Liver (tissue), 9 donors: ENCODE measurements around the gene ABCA13. TPM values are rescaled to one million over a fixed set of nuclear protein-coding genes. Genes with fewer than 3 reads are reported as not detected.

Experiments used
- DNase-seq: peaks from one replicate; pipeline ENCODE4 v3.0.0-alpha.2; 2017; ENCODE audit warnings: low spot score
- H3K27ac ChIP-seq, 2 donors: one replicate each; pipeline ENCODE4 v1.7.0; 2013; ENCODE audit warnings: inconsistent platforms in 2 of 2, low read length in 2 of 2, control low read depth in 1 of 2, low read depth in 1 of 2, mild to moderate bottlenecking in 1 of 2
- H3K27me3 ChIP-seq, 4 donors: one replicate each; pipeline versions ENCODE4 v1.6.1 to v1.7.0; 2013; ENCODE audit warnings: low read length in 3 of 4, inconsistent platforms in 1 of 4, mild to moderate bottlenecking in 1 of 4, moderate library complexity in 1 of 4; ENCODE audit not compliant: control insufficient read depth in 4 of 4, insufficient read depth in 4 of 4
- H3K36me3 ChIP-seq, 4 donors: one replicate each; pipeline versions ENCODE4 v1.6.1 to v1.7.0; 2013; ENCODE audit warnings: low read length in 3 of 4, mild to moderate bottlenecking in 3 of 4, low read depth in 1 of 4, moderate library complexity in 1 of 4; ENCODE audit not compliant: control insufficient read depth in 4 of 4, insufficient read depth in 3 of 4
- H3K4me1 ChIP-seq, 4 donors: one replicate each; pipeline versions ENCODE4 v1.6.1 to v1.7.0; 2013; ENCODE audit warnings: low read length in 3 of 4, mild to moderate bottlenecking in 3 of 4, moderate library complexity in 1 of 4; ENCODE audit not compliant: control insufficient read depth in 4 of 4, insufficient read depth in 4 of 4
- H3K4me3 ChIP-seq, 3 donors: one replicate each; pipeline versions ENCODE4 v1.6.1 to v1.7.0; 2013; ENCODE audit warnings: low read length in 3 of 3, control low read depth in 1 of 3, low read depth in 1 of 3, mild to moderate bottlenecking in 1 of 3
- H3K9ac ChIP-seq, 2 donors: one replicate each; pipeline ENCODE4 v1.7.0; 2013; ENCODE audit warnings: low read length in 2 of 2, mild to moderate bottlenecking in 2 of 2, moderate library complexity in 2 of 2, control low read depth in 1 of 2, low read depth in 1 of 2
- H3K9me3 ChIP-seq, 4 donors: one replicate each; pipeline versions ENCODE4 v1.6.1 to v1.7.0; 2013; ENCODE audit warnings: low read length in 3 of 4; ENCODE audit not compliant: control insufficient read depth in 4 of 4
- EGR1 ChIP-seq, 2 donors: IDR thresholded peaks; 2 replicates each; pipeline ENCODE4 v1.6.1; 2016 to 2018; ENCODE audit warnings: antibody characterized with exemption in 2 of 2, low read depth in 2 of 2
- FOXA1 ChIP-seq: IDR thresholded peaks from 2 replicates; pipeline ENCODE4 v1.6.1; 2016; ENCODE audit warnings: antibody characterized with exemption
- FOXA2 ChIP-seq: IDR thresholded peaks from 2 replicates; pipeline ENCODE4 v1.6.1; 2016; ENCODE audit warnings: antibody characterized with exemption
- GABPA ChIP-seq, 2 donors: IDR thresholded peaks in 1 of 2; conservative IDR thresholded peaks in 1 of 2; 2 replicates each; pipeline ENCODE4 v1.6.1; 2016; ENCODE audit warnings: antibody characterized with exemption in 2 of 2, mild to moderate bottlenecking in 1 of 2, moderate library complexity in 1 of 2
- HNF4G ChIP-seq: IDR thresholded peaks from 2 replicates; pipeline ENCODE4 v1.6.1; 2016; ENCODE audit warnings: antibody characterized with exemption
- NR2F2 ChIP-seq: IDR thresholded peaks from 2 replicates; pipeline ENCODE4 v1.6.1; 2016; ENCODE audit warnings: antibody characterized with exemption
- RXRA ChIP-seq, 2 donors: IDR thresholded peaks; 2 replicates each; pipeline ENCODE4 v1.6.1; 2017 to 2018; ENCODE audit warnings: antibody characterized with exemption in 2 of 2, mild to moderate bottlenecking in 1 of 2
- SP1 ChIP-seq: IDR thresholded peaks from 2 replicates; pipeline ENCODE4 v1.6.1; 2018; ENCODE audit warnings: antibody characterized with exemption, mild to moderate bottlenecking
- TAF1 ChIP-seq: conservative IDR thresholded peaks from 2 replicates; pipeline ENCODE4 v1.6.1; 2016; ENCODE audit warnings: antibody characterized with exemption, mild to moderate bottlenecking
- YY1 ChIP-seq: IDR thresholded peaks from 2 replicates; pipeline ENCODE4 v1.6.1; 2016; ENCODE audit warnings: antibody characterized with exemption, mild to moderate bottlenecking
- WGBS: extraction: QIAGEN DNeasy Blood & Tissue Kit; methylation state at CpG from one replicate; pipeline ENCODE4 v1.1.7; 2013; 5-methylcytosine and 5-hydroxymethylcytosine counted together
- polyA plus RNA-seq, 2 donors: library from polyadenylated mRNA; stranded (reverse) in 1 of 2; unstranded in 1 of 2; fragments of 200-250 nt in 1 of 2; fragments of >200 nt in 1 of 2; fragmentation: Nextera tagmentation in 1 of 2; extraction: Ambion mirVana in 1 of 2; gene quantifications; one replicate each; pipeline versions ENCODE4 v1.2.1 to v1.2.3, GENCODE V29; 2013 to 2015
- total RNA-seq, 2 donors: library from RNA; depleted of rRNA; stranded (reverse); fragments of >200 nt; gene quantifications; one replicate each; pipeline ENCODE4 v1.2.3, GENCODE V29; 2014
- TF ChIP-seq, protein P1 (sequence below): IDR thresholded peaks from 2 replicates; pipeline ENCODE4 v1.6.1; 2016; ENCODE audit warnings: antibody characterized with exemption
- TF ChIP-seq, protein P2 (sequence below): IDR thresholded peaks from 2 replicates; pipeline ENCODE4 v1.6.1; 2016; ENCODE audit warnings: antibody characterized with exemption, mild to moderate bottlenecking
- TF ChIP-seq, protein P3 (sequence below): IDR thresholded peaks from 2 replicates; pipeline ENCODE4 v1.6.1; 2016; ENCODE audit warnings: antibody characterized with exemption
- TF ChIP-seq, protein P4 (sequence below): IDR thresholded peaks from 2 replicates; pipeline ENCODE4 v1.6.1; 2016; ENCODE audit warnings: antibody characterized with exemption
- donor health status: healthy.
- donor health status: healthy.
- donor health status: healthy.
- donor health status: healthy.
- donor health status: healthy.

ABCA13 gene
- total and polyA plus RNA-seq, 4 donors = 0.22 to 1.0 (median 0.66) TPM

DNA sequence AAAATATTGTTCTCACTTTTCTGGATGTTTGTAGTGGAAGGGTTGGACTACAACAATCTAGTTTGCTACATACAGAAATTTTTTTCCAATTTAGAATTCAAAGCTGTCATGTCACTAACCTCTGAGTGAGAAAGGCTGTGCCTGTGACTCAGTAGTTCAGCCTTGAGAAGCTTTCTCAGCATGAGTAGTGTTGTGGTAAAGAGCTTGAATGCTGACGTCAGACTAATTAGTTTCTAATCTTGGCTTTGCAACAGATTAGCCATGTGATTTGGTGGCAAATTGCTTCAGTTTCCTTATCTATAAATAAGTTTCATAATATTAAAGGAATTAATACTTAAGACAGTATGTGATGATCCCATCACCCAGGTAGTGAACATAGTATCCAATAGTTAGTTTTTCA is 83.8 kb downstream of the ABCA13 start:
- WGBS = 45% methylated on average over 1 of the region's 1 CpG
- Histone ChIP-seq H3K27me3 (no peaks in the 10 kb centered on the region), H3K4me1 (no peaks in the 10 kb centered on the region), H3K4me3 (no peak overlapping the region), H3K9me3 (peaks cover 0 to 1% (median 0%) of the 10 kb centered on the region in 4 donors), H3K36me3 (no peaks in the 10 kb centered on the region), H3K27ac (no peak overlapping the region), H3K9ac (no peak overlapping the region)
- TF ChIP-seq, protein P1, sequence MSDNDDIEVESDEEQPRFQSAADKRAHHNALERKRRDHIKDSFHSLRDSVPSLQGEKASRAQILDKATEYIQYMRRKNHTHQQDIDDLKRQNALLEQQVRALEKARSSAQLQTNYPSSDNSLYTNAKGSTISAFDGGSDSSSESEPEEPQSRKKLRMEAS = no peak
- TF ChIP-seq, protein P2, sequence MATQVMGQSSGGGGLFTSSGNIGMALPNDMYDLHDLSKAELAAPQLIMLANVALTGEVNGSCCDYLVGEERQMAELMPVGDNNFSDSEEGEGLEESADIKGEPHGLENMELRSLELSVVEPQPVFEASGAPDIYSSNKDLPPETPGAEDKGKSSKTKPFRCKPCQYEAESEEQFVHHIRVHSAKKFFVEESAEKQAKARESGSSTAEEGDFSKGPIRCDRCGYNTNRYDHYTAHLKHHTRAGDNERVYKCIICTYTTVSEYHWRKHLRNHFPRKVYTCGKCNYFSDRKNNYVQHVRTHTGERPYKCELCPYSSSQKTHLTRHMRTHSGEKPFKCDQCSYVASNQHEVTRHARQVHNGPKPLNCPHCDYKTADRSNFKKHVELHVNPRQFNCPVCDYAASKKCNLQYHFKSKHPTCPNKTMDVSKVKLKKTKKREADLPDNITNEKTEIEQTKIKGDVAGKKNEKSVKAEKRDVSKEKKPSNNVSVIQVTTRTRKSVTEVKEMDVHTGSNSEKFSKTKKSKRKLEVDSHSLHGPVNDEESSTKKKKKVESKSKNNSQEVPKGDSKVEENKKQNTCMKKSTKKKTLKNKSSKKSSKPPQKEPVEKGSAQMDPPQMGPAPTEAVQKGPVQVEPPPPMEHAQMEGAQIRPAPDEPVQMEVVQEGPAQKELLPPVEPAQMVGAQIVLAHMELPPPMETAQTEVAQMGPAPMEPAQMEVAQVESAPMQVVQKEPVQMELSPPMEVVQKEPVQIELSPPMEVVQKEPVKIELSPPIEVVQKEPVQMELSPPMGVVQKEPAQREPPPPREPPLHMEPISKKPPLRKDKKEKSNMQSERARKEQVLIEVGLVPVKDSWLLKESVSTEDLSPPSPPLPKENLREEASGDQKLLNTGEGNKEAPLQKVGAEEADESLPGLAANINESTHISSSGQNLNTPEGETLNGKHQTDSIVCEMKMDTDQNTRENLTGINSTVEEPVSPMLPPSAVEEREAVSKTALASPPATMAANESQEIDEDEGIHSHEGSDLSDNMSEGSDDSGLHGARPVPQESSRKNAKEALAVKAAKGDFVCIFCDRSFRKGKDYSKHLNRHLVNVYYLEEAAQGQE = no peak
- no peak for TF ChIP-seq GABPA (IDR thresholded peaks at IDR 0.05 in 1 of 2, conservative IDR thresholded peaks at IDR 0.05 in 1 of 2)
- TF ChIP-seq, protein P3, sequence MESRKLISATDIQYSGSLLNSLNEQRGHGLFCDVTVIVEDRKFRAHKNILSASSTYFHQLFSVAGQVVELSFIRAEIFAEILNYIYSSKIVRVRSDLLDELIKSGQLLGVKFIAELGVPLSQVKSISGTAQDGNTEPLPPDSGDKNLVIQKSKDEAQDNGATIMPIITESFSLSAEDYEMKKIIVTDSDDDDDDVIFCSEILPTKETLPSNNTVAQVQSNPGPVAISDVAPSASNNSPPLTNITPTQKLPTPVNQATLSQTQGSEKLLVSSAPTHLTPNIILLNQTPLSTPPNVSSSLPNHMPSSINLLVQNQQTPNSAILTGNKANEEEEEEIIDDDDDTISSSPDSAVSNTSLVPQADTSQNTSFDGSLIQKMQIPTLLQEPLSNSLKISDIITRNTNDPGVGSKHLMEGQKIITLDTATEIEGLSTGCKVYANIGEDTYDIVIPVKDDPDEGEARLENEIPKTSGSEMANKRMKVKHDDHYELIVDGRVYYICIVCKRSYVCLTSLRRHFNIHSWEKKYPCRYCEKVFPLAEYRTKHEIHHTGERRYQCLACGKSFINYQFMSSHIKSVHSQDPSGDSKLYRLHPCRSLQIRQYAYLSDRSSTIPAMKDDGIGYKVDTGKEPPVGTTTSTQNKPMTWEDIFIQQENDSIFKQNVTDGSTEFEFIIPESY = no peak
- TF ChIP-seq, protein P4, sequence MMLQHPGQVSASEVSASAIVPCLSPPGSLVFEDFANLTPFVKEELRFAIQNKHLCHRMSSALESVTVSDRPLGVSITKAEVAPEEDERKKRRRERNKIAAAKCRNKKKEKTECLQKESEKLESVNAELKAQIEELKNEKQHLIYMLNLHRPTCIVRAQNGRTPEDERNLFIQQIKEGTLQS = no peak
- no peak for TF ChIP-seq YY1
- no peak for TF ChIP-seq SP1
- TF ChIP-seq EGR1 (IDR thresholded peaks at IDR 0.05; ENCODE audit: low read depth in 2 of 2) = no peak
- TF ChIP-seq NR2F2 = no peak
- no peak for TF ChIP-seq FOXA1
- no peak for TF ChIP-seq TAF1
- no peak for TF ChIP-seq HNF4G
- TF ChIP-seq FOXA2 = no peak
- DNase-seq = no peak

DNA sequence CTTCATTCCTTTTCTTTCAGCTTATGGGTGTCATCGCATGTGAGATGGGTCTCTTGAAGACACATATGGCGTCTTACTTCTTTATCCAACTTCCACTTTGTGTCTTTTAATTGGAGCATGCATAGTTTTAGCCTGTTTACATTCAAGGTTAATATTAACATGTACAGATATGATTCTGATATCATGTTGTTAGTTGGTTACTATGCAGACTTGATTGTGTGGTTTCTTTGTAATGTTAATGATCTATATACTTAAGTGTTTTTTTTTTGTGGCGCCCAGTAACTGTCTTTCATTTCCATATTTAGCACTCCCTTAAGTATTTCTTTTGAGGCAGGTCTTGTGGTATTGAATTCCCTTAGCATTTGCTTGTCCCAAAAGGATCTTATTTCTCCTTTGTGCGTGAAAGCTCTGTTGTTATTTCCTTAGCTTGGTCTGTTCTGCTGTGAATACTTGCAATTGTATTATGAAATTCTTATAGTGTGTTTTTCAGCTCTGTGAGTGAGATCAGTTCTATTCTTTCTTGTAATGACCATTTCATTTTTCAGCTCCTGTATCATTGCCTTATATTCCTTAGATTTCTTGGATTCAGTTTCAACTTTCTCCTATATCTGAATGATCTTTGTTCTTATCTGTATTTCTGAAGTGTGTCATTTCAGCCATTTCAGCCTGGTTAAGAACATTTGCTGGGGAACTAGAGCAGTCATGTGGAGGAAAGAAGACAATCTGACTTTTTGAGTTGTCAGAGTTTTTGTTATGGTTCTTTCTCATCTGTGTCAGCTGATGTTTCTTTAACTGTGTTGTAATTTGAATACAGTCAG is 88.4 kb downstream of the ABCA13 start:
- no peak for DNase-seq
- Histone ChIP-seq H3K36me3 (no peaks in the 10 kb centered on the region), H3K27me3 (no peaks in the 10 kb centered on the region), H3K4me3 (no peak overlapping the region), H3K9ac (no peak overlapping the region), H3K4me1 (no peaks in the 10 kb centered on the region), H3K9me3 (peaks cover 0 to 1% (median 0%) of the 10 kb centered on the region in 4 donors), H3K27ac (no peak overlapping the region)
- TF ChIP-seq GABPA (IDR thresholded peaks at IDR 0.05 in 1 of 2, conservative IDR thresholded peaks at IDR 0.05 in 1 of 2) = no peak
- no peak for TF ChIP-seq RXRA (IDR thresholded peaks at IDR 0.05)
- TF ChIP-seq TAF1 = no peak
- no peak for TF ChIP-seq HNF4G
- TF ChIP-seq SP1 = no peak
- TF ChIP-seq, protein P4 = no peak
- WGBS = 84% methylated on average over 4 of the region's 4 CpGs
